SH-SY5Y (cell line): ENCODE data around the gene SCG5.
A peak's percentile ranks its signal among the peaks of the same experiment; 100 is the strongest.
"Not testable (repeated sequence)": the region's sequence is repeated elsewhere in the genome, so short reads cannot be mapped to it uniquely, and the experiment has no call there.

ENCODE experiments used
- GATA2 ChIP-seq: IDR thresholded peaks from 2 replicates; pipeline ENCODE4 v1.6.1; 2011; ENCODE audit warnings: mild to moderate bottlenecking, low read depth, low read length
- GATA3 ChIP-seq: IDR thresholded peaks from 2 replicates; pipeline ENCODE4 v1.6.1; 2011; ENCODE audit warnings: low read depth, mild to moderate bottlenecking, low read length, moderate library complexity

SCG5 gene, protein sequence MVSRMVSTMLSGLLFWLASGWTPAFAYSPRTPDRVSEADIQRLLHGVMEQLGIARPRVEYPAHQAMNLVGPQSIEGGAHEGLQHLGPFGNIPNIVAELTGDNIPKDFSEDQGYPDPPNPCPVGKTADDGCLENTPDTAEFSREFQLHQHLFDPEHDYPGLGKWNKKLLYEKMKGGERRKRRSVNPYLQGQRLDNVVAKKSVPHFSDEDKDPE

GRCh38 chr15:32641517-32642059 is at the start of gene SCG5:
TSS of gene SCG5 (plus strand) at chr15:32641710. CDS start at chr15:32643593, 1,883 bp downstream.
- TF ChIP-seq GATA2 (no peak), GATA3 (no peak)

DNA sequence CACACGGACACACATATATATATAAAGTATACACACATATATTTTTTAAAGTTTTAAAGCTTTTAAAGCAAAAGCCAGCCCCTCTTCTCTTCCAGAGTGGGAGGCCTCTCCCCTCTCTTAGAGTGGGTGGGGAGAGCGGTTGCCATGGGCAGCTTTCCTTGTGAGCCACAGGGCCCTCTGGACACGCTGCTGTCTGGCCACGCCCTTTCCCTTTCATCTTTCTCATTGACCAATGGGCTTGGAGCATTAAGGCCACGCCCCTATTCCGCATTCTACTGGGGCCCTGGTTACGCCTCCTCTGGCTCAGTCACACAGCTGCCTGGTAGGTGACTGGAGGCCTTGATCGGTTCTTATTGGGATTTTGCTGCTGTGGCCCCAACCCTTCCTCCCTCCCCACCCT is 48.4 kb upstream of the SCG5 start, which contains the start of gene GOLGA8N:
TSS of gene GOLGA8N (plus strand) at position 306 of the 400 bp plus-strand sequence.
- TF ChIP-seq GATA3, GATA2: not testable (repeated sequence)

DNA sequence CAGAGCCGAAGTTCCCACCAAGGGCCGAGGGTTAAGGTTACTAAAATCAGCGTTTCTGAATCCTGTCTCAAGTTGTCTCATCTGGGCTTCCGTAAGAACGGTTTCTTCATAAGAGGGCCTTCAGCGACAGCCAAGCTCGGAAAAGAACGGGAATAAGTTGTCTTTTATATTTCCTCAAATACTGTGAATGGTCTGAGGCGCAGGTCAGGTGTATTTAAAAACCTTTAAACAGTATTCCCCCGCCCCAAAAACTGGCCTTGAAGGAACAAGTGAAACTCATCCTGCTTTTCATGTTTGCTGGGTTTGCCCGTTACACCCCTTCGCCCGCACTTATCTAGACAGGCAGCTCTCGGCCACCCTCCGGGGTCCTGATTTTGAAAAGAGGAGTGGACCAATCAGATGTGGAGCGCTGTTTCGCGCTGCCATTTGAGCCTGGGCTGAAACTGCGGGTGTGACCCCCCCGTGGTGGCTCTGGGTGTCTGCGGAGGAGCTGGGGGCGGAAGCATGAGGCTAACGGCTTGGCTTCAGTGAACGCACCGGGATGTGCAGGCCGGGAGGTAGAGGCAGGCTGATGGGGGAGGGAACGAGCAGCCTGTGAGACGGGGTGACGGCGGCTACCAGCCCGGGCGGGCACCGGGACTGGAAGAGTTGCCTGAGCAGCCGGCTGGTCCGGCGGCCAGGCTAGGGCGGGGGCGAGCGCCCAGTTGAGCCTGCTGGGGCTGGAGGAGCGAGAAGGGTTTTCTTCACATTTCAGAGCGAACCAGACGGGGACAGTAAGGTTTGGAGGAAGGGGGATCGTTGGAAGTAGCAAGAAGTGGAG is 26.2 kb upstream of the SCG5 start, which contains the start of gene ARHGAP11A:
TSS of gene ARHGAP11A (plus strand) at position 454 of the 820 bp plus-strand sequence. CDS start 708 bp downstream, outside the sequence.
- not testable (repeated sequence) for TF ChIP-seq GATA3, GATA2

DNA sequence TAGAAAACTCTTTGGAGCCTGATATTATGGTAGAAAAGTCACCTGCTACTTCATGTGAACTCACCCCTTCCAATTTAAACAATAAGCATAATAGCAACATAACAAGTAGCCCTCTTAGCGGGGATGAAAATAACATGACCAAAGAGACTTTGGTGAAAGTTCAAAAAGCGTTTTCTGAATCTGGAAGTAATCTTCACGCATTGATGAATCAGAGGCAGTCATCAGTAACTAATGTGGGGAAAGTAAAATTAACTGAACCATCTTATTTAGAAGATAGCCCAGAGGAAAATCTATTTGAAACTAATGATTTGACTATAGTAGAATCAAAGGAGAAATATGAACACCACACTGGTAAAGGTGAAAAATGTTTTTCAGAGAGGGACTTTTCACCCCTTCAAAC is 5.1 kb upstream of the SCG5 start:
- TF ChIP-seq GATA2 (no peak), GATA3 (no peak)

GRCh38 chr15:32636908-32637567 is 4.5 kb upstream of the SCG5 start:
- TF ChIP-seq GATA3: no peak
- TF ChIP-seq GATA2: no peak

- no peak for TF ChIP-seq GATA2
- TF ChIP-seq GATA3: no peak
Observed at GRCh38 chr15:32637704-32638103, 3.8 kb upstream of the SCG5 start.

- no peak for TF ChIP-seq GATA3
- no peak for TF ChIP-seq GATA2
Observed at GRCh38 chr15:32642667-32643435, 1.3 kb downstream of the SCG5 start.

DNA sequence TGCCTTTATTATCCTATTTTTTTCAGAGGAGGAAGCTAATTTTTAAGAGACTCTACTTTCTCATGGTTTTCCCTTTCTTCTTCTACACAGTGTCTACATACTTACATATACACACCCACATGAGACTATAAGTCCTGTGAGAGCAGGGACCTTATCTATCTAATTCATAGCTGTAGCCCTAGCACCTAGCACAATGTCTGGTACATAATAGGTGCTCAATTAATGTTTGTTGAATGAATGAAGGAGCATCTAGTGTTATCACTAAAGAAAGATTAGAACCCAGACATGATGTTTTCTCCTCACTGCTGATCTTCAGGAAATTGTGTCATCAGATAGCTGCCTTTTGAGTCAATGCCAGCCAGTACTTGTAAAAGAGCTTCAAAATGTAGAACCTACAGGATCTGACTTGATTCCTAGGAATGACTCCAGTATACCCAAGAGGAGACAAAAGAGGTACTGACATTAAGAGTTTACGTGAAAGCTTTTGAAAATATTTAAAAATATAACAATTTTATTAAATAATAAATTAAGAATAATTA is 2.5 kb downstream of the SCG5 start:
- TF ChIP-seq GATA2 (no peak), GATA3 (no peak)

DNA sequence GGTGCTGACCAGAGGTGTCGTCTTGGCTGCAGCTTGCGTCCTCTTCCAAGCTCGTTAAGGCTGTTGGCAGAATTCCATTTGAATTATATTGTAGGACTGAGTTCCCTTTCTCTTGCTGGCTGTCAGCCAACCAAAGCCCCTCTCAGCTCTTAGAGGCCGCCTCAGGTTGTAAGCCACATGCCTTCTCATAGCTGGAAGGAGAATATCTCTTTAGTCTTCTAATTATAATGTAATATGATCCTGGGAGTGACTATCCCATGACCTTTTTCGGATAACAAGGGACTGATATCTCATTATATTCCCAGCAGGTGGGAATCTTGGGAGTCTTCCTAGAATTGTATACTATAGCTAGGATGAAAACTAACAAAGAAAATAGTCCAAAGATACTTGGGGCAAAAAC is 4.8 kb downstream of the SCG5 start:
- no peak for TF ChIP-seq GATA2
- TF ChIP-seq GATA3: no peak

- TF ChIP-seq GATA2 (no peak), GATA3 (no peak)
Observed at GRCh38 chr15:32649342-32649741, 7.8 kb downstream of the SCG5 start.

DNA sequence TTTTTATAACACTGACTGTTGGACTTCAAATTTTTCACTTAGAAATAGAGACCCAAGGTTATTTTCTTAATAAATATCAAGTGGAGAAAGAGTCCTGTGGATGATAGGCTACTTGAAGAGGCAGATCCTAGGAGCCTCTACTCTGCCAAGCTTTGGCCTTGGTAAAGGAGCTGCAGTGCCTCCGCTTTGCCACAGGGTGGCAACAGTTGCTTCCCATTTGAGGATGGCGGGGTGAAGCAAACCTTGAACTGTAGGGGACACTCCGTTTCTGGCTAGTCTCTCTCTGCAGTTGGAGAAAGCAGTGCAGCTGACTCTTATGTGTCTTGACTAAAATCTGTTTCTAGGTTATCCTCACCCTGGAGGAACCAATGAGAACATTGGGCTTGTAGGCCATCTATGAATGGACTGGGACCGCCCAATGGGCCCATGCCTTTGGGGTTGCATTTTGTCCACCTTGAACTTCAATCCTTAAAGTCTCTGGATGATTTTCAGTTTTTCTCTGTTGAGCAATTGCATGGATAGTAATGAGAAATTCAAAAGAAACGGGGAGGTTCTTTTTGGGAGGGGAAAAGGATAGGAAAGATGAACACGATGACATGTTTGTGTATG is 9.8 kb downstream of the SCG5 start:
- TF ChIP-seq GATA2: no peak
- TF ChIP-seq GATA3: no peak

GRCh38 chr15:32652178-32652577 is 10.7 kb downstream of the SCG5 start:
- TF ChIP-seq GATA2 (no peak), GATA3 (no peak)

- TF ChIP-seq GATA2 (0 out of 2 replicates have a peak, but pooled peaks have one; percentile 10), GATA3 (no peak)
Observed at GRCh38 chr15:32656091-32656490, 14.6 kb downstream of the SCG5 start.
